ENCODE measurements around the gene GPD1.

The GPD1 gene

GRCh38 chr12:50107416-50108268 is 3.8 kb downstream of the GPD1 start:
- Histone ChIP-seq H3K27me3 (ENCODE audit: low read depth, low read length) (no peaks in the 10 kb centered on the region), H3K36me3 (replicated peaks; ENCODE audit: low read depth, low read length) (no peaks in the 10 kb centered on the region), H3K27ac (ENCODE audit: low read length) (no peak overlapping the region), H4K20me1 (ENCODE audit: insufficient read depth, low read length) (no peaks in the 10 kb centered on the region), H2AFZ (ENCODE audit: low read depth, low read length) (no peak overlapping the region), H3K4me3 (ENCODE audit: low read length) (no peak overlapping the region), H3K9me3 (ENCODE audit: insufficient read depth, low read length) (no peaks in the 10 kb centered on the region), H3K9ac (ENCODE audit: low read length) (no peak overlapping the region), H3K4me2 (ENCODE audit: low read length) (no peak overlapping the region), H3K4me1 (ENCODE audit: low read length) (peaks cover 32% of the 10 kb centered on the region), H3K79me2 (ENCODE audit: low read length) (peaks cover 6% of the 10 kb centered on the region)
- no peak for TF ChIP-seq EZH2phosphoT487 (IDR thresholded peaks at IDR 0.05; ENCODE audit: low read depth)
- TF ChIP-seq, protein P1, sequence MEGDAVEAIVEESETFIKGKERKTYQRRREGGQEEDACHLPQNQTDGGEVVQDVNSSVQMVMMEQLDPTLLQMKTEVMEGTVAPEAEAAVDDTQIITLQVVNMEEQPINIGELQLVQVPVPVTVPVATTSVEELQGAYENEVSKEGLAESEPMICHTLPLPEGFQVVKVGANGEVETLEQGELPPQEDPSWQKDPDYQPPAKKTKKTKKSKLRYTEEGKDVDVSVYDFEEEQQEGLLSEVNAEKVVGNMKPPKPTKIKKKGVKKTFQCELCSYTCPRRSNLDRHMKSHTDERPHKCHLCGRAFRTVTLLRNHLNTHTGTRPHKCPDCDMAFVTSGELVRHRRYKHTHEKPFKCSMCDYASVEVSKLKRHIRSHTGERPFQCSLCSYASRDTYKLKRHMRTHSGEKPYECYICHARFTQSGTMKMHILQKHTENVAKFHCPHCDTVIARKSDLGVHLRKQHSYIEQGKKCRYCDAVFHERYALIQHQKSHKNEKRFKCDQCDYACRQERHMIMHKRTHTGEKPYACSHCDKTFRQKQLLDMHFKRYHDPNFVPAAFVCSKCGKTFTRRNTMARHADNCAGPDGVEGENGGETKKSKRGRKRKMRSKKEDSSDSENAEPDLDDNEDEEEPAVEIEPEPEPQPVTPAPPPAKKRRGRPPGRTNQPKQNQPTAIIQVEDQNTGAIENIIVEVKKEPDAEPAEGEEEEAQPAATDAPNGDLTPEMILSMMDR (IDR thresholded peaks at IDR 0.05; ENCODE audit: low read depth, low read length) = no peak

DNA sequence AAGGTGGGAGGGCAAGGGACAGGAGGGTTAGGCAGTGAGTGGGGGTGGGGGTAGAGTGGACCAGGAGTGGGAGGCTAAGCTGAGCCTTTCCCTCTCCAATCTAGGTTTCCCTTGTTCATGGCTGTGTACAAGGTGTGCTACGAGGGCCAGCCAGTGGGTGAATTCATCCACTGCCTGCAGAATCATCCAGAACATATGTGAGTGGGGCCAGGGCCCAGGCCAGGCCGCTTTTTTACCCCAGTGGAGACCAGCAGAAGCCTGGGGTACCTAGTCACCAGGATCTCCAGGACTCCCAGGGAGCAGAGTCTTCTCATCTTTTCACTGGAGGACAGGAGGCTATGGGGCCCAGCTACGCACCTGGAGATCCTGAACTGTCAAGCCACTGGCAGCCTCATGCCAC is 5.5 kb downstream of the GPD1 start:
- H3K4me2 ChIP-seq (ENCODE audit: low read length) = no peak overlapping the region
- H3K79me2 ChIP-seq (ENCODE audit: low read length) = peaks cover 23% of the 10 kb centered on the region
- H3K9me3 ChIP-seq (ENCODE audit: insufficient read depth, low read length) = no peaks in the 10 kb centered on the region
- no peaks in the 10 kb centered on the region for H3K27me3 ChIP-seq (ENCODE audit: low read depth, low read length)
- H4K20me1 ChIP-seq (ENCODE audit: insufficient read depth, low read length) = no peaks in the 10 kb centered on the region
- H3K27ac ChIP-seq (ENCODE audit: low read length) = no peak overlapping the region
- H2AFZ ChIP-seq (ENCODE audit: low read depth, low read length) = no peak overlapping the region
- no peak overlapping the region for H3K9ac ChIP-seq (ENCODE audit: low read length)
- peaks cover 19% of the 10 kb centered on the region for H3K4me1 ChIP-seq (ENCODE audit: low read length)
- no peak for TF ChIP-seq EZH2phosphoT487 (IDR thresholded peaks at IDR 0.05; ENCODE audit: low read depth)
- TF ChIP-seq, protein P1 (IDR thresholded peaks at IDR 0.05; ENCODE audit: low read depth, low read length) = no peak
- H3K36me3 ChIP-seq (replicated peaks; ENCODE audit: low read depth, low read length) = no peaks in the 10 kb centered on the region
- H3K4me3 ChIP-seq (ENCODE audit: low read length) = no peak overlapping the region

DNA sequence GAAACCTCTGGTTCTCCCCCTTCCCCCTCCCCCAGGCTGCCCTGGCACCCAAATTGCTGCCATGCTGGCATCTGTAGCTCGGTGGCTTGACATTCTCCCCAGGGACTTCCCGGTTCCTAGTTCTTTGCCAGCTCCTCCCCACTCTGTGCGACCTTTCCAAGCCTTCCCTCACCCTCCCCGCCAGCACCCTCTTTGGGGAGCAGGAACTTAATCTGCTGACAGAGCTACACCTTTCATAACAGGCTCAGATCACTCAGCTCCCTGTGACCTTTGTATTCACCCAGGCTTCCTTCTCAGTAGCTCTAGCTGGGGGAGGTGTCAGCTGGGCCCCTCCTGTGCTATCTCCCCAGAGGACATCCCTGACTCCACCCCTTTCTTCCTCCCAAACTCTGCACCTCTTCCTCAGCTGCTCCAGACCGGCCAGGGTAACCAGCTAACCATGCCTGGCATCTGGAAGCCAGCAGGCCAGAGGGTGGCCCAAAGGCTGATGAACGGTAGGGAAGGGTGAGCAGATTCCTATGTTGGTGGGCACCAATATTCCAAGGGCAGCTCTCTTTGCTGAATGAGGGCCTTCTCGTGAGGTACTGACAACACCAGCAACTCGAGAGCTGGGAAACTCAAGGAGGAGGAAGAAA is 6.4 kb downstream of the GPD1 start:
- Histone ChIP-seq H3K79me2 (ENCODE audit: low read length) (peaks cover 30% of the 10 kb centered on the region), H2AFZ (ENCODE audit: low read depth, low read length) (peak overlapping the region; percentile 62), H3K4me1 (ENCODE audit: low read length) (peaks cover 15% of the 10 kb centered on the region), H3K9ac (ENCODE audit: low read length) (peak overlapping the region; percentile 56), H3K36me3 (replicated peaks; ENCODE audit: low read depth, low read length) (no peaks in the 10 kb centered on the region), H4K20me1 (ENCODE audit: insufficient read depth, low read length) (no peaks in the 10 kb centered on the region), H3K9me3 (ENCODE audit: insufficient read depth, low read length) (no peaks in the 10 kb centered on the region), H3K27ac (ENCODE audit: low read length) (peak overlapping the region; percentile 41), H3K27me3 (ENCODE audit: low read depth, low read length) (no peaks in the 10 kb centered on the region), H3K4me2 (ENCODE audit: low read length) (peak overlapping the region; percentile 81), H3K4me3 (ENCODE audit: low read length) (peak overlapping the region; percentile 80)
- TF ChIP-seq EZH2phosphoT487 (IDR thresholded peaks at IDR 0.05; ENCODE audit: low read depth) = no peak
- TF ChIP-seq, protein P1 (IDR thresholded peaks at IDR 0.05; ENCODE audit: low read depth, low read length) = no peak

DNA sequence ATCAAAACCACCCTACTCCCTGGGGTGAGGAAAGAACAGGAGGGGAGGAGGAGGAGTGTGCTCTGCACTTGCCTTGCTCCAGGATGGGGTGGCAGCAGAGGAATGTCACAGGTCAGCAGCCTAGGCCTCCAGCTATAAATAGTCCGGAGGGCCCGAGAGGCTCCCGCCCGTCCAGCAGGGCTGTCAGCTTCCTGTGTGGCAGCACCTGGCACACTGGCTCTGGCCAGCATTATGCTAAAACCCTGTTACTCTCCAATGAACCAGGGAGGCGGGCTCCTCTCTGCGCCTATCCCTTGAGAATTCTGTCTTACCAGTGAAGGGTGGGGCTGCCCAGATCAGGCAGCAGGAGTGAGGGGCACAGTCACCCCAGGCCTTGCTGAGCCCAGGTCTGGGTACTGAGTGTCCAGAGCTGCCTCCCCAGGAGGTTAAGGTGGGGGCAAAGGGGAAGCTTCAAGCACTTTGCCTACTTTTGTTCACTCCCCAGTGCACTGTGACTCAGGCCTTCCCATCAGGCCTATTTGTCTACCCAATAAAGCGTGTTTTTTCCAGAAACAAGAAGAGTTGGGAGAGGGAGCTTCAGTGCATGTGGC is 7.0 kb downstream of the GPD1 start:
- Histone ChIP-seq H3K27me3 (ENCODE audit: low read depth, low read length) (no peaks in the 10 kb centered on the region), H3K4me3 (ENCODE audit: low read length) (peak overlapping the region; percentile 80), H3K4me1 (ENCODE audit: low read length) (peaks cover 15% of the 10 kb centered on the region), H4K20me1 (ENCODE audit: insufficient read depth, low read length) (no peaks in the 10 kb centered on the region), H3K36me3 (replicated peaks; ENCODE audit: low read depth, low read length) (no peaks in the 10 kb centered on the region), H3K9me3 (ENCODE audit: insufficient read depth, low read length) (no peaks in the 10 kb centered on the region), H3K4me2 (ENCODE audit: low read length) (peak overlapping the region; percentile 81), H3K27ac (ENCODE audit: low read length) (peak overlapping the region; percentile 41), H3K79me2 (ENCODE audit: low read length) (peaks cover 36% of the 10 kb centered on the region), H3K9ac (ENCODE audit: low read length) (peak overlapping the region; percentile 56), H2AFZ (ENCODE audit: low read depth, low read length) (peak overlapping the region; percentile 75)
- TF ChIP-seq, protein P1 (IDR thresholded peaks at IDR 0.05; ENCODE audit: low read depth, low read length) = no peak
- TF ChIP-seq EZH2phosphoT487 (IDR thresholded peaks at IDR 0.05; ENCODE audit: low read depth) = no peak

Measured in OCI-LY3 (cell line).